ENCODE data around the gene JMJD1C.
A peak's percentile ranks its signal among the peaks of the same experiment; 100 is the strongest.
"Not testable (repeated sequence)": the region's sequence is repeated elsewhere in the genome, so short reads cannot be mapped to it uniquely, and the experiment has no call there.

The JMJD1C gene

DNA sequence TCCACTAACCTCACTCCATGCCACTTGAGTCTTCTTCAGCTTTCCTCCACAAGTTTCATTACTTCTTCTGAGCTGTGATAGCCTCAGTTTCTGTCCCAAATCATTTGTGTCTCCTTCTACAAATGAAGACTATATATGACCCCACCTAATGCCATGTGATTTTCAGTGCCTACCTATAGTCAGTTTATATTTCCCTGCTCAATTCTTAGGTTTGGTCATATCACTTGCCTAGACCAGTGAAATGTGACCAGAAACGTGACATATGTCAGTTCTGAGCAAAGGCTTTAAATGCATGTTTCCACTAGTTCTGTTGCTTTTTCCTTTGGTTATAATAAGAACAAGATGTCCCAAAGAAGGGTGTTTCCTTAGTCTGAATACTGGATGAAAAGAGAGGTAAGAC lies 30.8 kb upstream of the JMJD1C start:
- Histone ChIP-seq H2BK120ac (ENCODE audit: low read depth, low read length) (no peak overlapping the region), H3K27ac (ENCODE audit: low read length, poor library complexity, severe bottlenecking) (no peak overlapping the region), H3K18ac (ENCODE audit: low read depth in 1 of 2, low read length in 2 of 2) (no peak overlapping the region), H3K9me3 (ENCODE audit: control insufficient read depth, low read length) (no peaks in the 10 kb centered on the region), H2AFZ (ENCODE audit: low read depth, low read length) (no peak overlapping the region), H3K79me1 (replicated peaks; ENCODE audit: low read length, poor library complexity, severe bottlenecking) (peaks cover 8% of the 10 kb centered on the region), H4K8ac (ENCODE audit: low read length) (no peak overlapping the region), H3K36me3 (ENCODE audit: control insufficient read depth in 1 of 2, insufficient read depth in 2 of 2, low read depth in 1 of 2, low read length in 2 of 2) (no peaks in the 10 kb centered on the region), H2BK15ac (ENCODE audit: low read depth, poor library complexity, severe bottlenecking) (no peak overlapping the region), H2BK5ac (ENCODE audit: low read depth, low read length, poor library complexity, severe bottlenecking) (no peak overlapping the region), H3K27me3 (ENCODE audit: control insufficient read depth in 1 of 2, insufficient read depth in 1 of 2, low read length in 2 of 2) (no peaks in the 10 kb centered on the region), H3K4me3 (ENCODE audit: insufficient read depth in 1 of 2, low read depth in 1 of 2, low read length in 2 of 2) (no peak overlapping the region), H3K9ac (ENCODE audit: low read length) (no peak overlapping the region), H3K4me2 (ENCODE audit: low read length, poor library complexity, severe bottlenecking) (no peak overlapping the region), H3K4ac (ENCODE audit: low read depth in 1 of 2, low read length in 2 of 2) (no peak overlapping the region), H3K23ac (ENCODE audit: low read length in 2 of 2) (no peak overlapping the region), H3K14ac (ENCODE audit: low read length in 2 of 2) (no peak overlapping the region), H3K4me1 (ENCODE audit: control insufficient read depth, insufficient read depth, low read depth, low read length) (peaks cover 8% of the 10 kb centered on the region), H2AK5ac (ENCODE audit: low read length, severe bottlenecking) (no peak overlapping the region), H4K91ac (ENCODE audit: low read length) (no peak overlapping the region), H2BK12ac (ENCODE audit: low read length in 2 of 2) (no peak overlapping the region)
- no peak for DNase-seq
- 92% methylated on average over 1 of the region's 1 CpG for WGBS

DNA sequence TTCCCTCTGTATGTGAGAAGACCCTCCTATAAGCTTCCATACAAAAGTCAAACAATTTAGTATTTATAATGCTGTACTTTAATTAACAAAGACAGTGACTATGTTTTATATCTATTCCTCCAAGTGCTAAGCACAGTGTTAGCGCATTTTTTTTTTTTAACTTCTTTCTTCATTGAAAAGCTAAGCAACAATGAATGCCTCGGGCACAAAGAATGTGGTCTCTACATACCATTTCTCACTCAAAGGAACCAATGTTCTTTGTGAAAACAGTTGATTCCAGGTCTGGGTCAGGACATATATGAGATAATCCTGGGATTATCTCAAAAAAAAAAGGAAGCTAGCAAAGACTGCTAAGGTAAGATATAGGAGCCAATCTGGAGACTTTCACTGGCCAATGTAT lies 29.2 kb upstream of the JMJD1C start:
- H3K9me3 ChIP-seq (ENCODE audit: control insufficient read depth, low read length): no peaks in the 10 kb centered on the region
- no peak overlapping the region for H2AK5ac ChIP-seq (ENCODE audit: low read length, severe bottlenecking)
- H3K9ac ChIP-seq (ENCODE audit: low read length): no peak overlapping the region
- no peak overlapping the region for H3K14ac ChIP-seq (ENCODE audit: low read length in 2 of 2)
- H4K91ac ChIP-seq (ENCODE audit: low read length): no peak overlapping the region
- H2BK12ac ChIP-seq (ENCODE audit: low read length in 2 of 2): no peak overlapping the region
- H3K4me1 ChIP-seq (ENCODE audit: control insufficient read depth, insufficient read depth, low read depth, low read length): peaks cover 6% of the 10 kb centered on the region
- no peak overlapping the region for H3K4me3 ChIP-seq (ENCODE audit: insufficient read depth in 1 of 2, low read depth in 1 of 2, low read length in 2 of 2)
- no peak overlapping the region for H4K8ac ChIP-seq (ENCODE audit: low read length)
- WGBS: 100% methylated on average over 1 of the region's 2 CpGs
- no peak overlapping the region for H3K27ac ChIP-seq (ENCODE audit: low read length, poor library complexity, severe bottlenecking)
- no peak overlapping the region for H3K23ac ChIP-seq (ENCODE audit: low read length in 2 of 2)
- H3K4me2 ChIP-seq (ENCODE audit: low read length, poor library complexity, severe bottlenecking): no peak overlapping the region
- no peak overlapping the region for H2BK15ac ChIP-seq (ENCODE audit: low read depth, poor library complexity, severe bottlenecking)
- no peak for DNase-seq
- no peak overlapping the region for H2BK5ac ChIP-seq (ENCODE audit: low read depth, low read length, poor library complexity, severe bottlenecking)
- H3K36me3 ChIP-seq (ENCODE audit: control insufficient read depth in 1 of 2, insufficient read depth in 2 of 2, low read depth in 1 of 2, low read length in 2 of 2): peaks cover 0 to 1% of the 10 kb centered on the region in 2 experiments
- no peaks in the 10 kb centered on the region for H3K27me3 ChIP-seq (ENCODE audit: control insufficient read depth in 1 of 2, insufficient read depth in 1 of 2, low read length in 2 of 2)
- H2BK120ac ChIP-seq (ENCODE audit: low read depth, low read length): no peak overlapping the region
- no peak overlapping the region for H3K4ac ChIP-seq (ENCODE audit: low read depth in 1 of 2, low read length in 2 of 2)
- no peak overlapping the region for H3K18ac ChIP-seq (ENCODE audit: low read depth in 1 of 2, low read length in 2 of 2)
- peaks cover 6% of the 10 kb centered on the region for H3K79me1 ChIP-seq (replicated peaks; ENCODE audit: low read length, poor library complexity, severe bottlenecking)
- no peak overlapping the region for H2AFZ ChIP-seq (ENCODE audit: low read depth, low read length)

DNA sequence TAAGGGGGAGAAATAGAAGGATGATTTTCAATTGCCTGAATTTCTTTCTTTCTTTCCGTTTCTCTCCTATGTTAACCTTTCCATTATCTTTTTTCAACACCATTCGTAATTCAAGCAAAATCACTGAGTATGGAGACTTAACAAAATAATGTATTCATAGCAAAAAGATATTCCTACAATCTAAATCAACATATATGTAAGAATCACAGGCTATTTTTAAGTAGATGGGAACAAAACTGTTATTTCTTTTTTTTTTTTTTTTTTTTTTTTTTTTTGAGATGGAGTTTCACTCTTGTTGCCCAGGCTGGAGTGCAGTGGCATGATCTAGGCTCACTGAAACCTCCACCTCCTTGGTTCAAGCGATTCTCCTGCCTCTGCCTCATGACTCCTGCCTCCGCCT lies 27.2 kb upstream of the JMJD1C start:
- H2BK12ac ChIP-seq (ENCODE audit: low read length in 2 of 2): no peak overlapping the region
- no peak overlapping the region for H3K4me3 ChIP-seq (ENCODE audit: insufficient read depth in 1 of 2, low read depth in 1 of 2, low read length in 2 of 2)
- H2BK15ac ChIP-seq (ENCODE audit: low read depth, poor library complexity, severe bottlenecking): no peak overlapping the region
- no peak overlapping the region for H2BK5ac ChIP-seq (ENCODE audit: low read depth, low read length, poor library complexity, severe bottlenecking)
- no peak overlapping the region for H4K8ac ChIP-seq (ENCODE audit: low read length)
- H3K27ac ChIP-seq (ENCODE audit: low read length, poor library complexity, severe bottlenecking): no peak overlapping the region
- no peak overlapping the region for H3K18ac ChIP-seq (ENCODE audit: low read depth in 1 of 2, low read length in 2 of 2)
- H3K14ac ChIP-seq (ENCODE audit: low read length in 2 of 2): no peak overlapping the region
- no peak overlapping the region for H2AK5ac ChIP-seq (ENCODE audit: low read length, severe bottlenecking)
- no peaks in the 10 kb centered on the region for H3K9me3 ChIP-seq (ENCODE audit: control insufficient read depth, low read length)
- WGBS: 100% methylated on average over 2 of the region's 4 CpGs
- H3K9ac ChIP-seq (ENCODE audit: low read length): peak overlapping the region; percentile 85
- peaks cover 14% of the 10 kb centered on the region for H3K79me1 ChIP-seq (replicated peaks; ENCODE audit: low read length, poor library complexity, severe bottlenecking)
- H4K91ac ChIP-seq (ENCODE audit: low read length): no peak overlapping the region
- no peak overlapping the region for H3K4ac ChIP-seq (ENCODE audit: low read depth in 1 of 2, low read length in 2 of 2)
- H2BK120ac ChIP-seq (ENCODE audit: low read depth, low read length): no peak overlapping the region
- no peak overlapping the region for H3K4me2 ChIP-seq (ENCODE audit: low read length, poor library complexity, severe bottlenecking)
- DNase-seq: no peak
- no peaks in the 10 kb centered on the region for H3K27me3 ChIP-seq (ENCODE audit: control insufficient read depth in 1 of 2, insufficient read depth in 1 of 2, low read length in 2 of 2)
- no peak overlapping the region for H2AFZ ChIP-seq (ENCODE audit: low read depth, low read length)
- peaks cover 6% of the 10 kb centered on the region for H3K4me1 ChIP-seq (ENCODE audit: control insufficient read depth, insufficient read depth, low read depth, low read length)
- peaks cover 0 to 5% of the 10 kb centered on the region in 2 experiments for H3K36me3 ChIP-seq (ENCODE audit: control insufficient read depth in 1 of 2, insufficient read depth in 2 of 2, low read depth in 1 of 2, low read length in 2 of 2)
- H3K23ac ChIP-seq (ENCODE audit: low read length in 2 of 2): no peak overlapping the region

DNA sequence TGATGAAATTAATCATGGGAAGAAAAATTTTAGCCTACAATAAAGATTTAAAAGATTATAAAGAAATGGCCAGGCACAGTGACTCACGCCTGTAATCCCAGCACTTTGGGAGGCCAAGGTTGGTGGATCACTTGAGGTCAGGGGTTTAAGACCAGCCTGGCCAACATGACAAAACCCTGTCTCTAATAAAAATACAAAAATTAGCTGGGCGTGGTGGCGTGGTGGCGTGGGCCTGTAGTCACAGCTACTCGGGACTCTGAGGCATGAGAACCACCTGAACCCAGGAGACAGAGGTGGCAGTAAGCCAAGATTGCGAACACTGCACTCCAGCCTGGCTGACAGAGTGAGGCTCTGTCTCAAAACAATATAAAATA lies 26.5 kb upstream of the JMJD1C start:
- not testable (repeated sequence) for H2AFZ ChIP-seq (ENCODE audit: low read depth, low read length); H3K9me3 ChIP-seq (ENCODE audit: control insufficient read depth, low read length); H2BK5ac ChIP-seq (ENCODE audit: low read depth, low read length, poor library complexity, severe bottlenecking); H4K91ac ChIP-seq (ENCODE audit: low read length); H3K27me3 ChIP-seq (ENCODE audit: control insufficient read depth in 1 of 2, insufficient read depth in 1 of 2, low read length in 2 of 2); H3K4me2 ChIP-seq (ENCODE audit: low read length, poor library complexity, severe bottlenecking); H3K14ac ChIP-seq (ENCODE audit: low read length in 2 of 2); H2BK15ac ChIP-seq (ENCODE audit: low read depth, poor library complexity, severe bottlenecking); H2BK12ac ChIP-seq (ENCODE audit: low read length in 2 of 2); H2BK120ac ChIP-seq (ENCODE audit: low read depth, low read length); H2AK5ac ChIP-seq (ENCODE audit: low read length, severe bottlenecking); H3K27ac ChIP-seq (ENCODE audit: low read length, poor library complexity, severe bottlenecking); H3K4ac ChIP-seq (ENCODE audit: low read depth in 1 of 2, low read length in 2 of 2); H3K36me3 ChIP-seq (ENCODE audit: control insufficient read depth in 1 of 2, insufficient read depth in 2 of 2, low read depth in 1 of 2, low read length in 2 of 2); H3K23ac ChIP-seq (ENCODE audit: low read length in 2 of 2); H4K8ac ChIP-seq (ENCODE audit: low read length); H3K4me1 ChIP-seq (ENCODE audit: control insufficient read depth, insufficient read depth, low read depth, low read length)
- peaks cover 18% of the 10 kb centered on the region for H3K79me1 ChIP-seq (replicated peaks; ENCODE audit: low read length, poor library complexity, severe bottlenecking)
- peak overlapping the region in 1 of 2 experiments; percentile 67 for H3K4me3 ChIP-seq (ENCODE audit: insufficient read depth in 1 of 2, low read depth in 1 of 2, low read length in 2 of 2)
- WGBS: 65% methylated on average over 5 of the region's 6 CpGs
- peak overlapping the region in 1 of 2 experiments; percentile 88 for H3K18ac ChIP-seq (ENCODE audit: low read depth in 1 of 2, low read length in 2 of 2)
- peak; percentile 37 for DNase-seq
- H3K9ac ChIP-seq (ENCODE audit: low read length): peak overlapping the region; percentile 85
